GM18498 (cell line): ENCODE data around the gene OPRD1.
"Not testable (repeated sequence)": the region's sequence is repeated elsewhere in the genome, so short reads cannot be mapped to it uniquely, and the experiment has no call there.

Source experiments
- ATAC-seq: cut with Tn5 transposase; IDR thresholded peaks from one replicate; pipeline ENCODE4 v1.9.1; 2021; ENCODE audit warnings: mild to moderate bottlenecking, moderate library complexity; ENCODE audit not compliant: unreplicated experiment

OPRD1 gene

GRCh38 chr1:28811766-28812668 lies at the start of gene OPRD1:
OPRD1 (plus strand) TSS chr1:28812170; CDS start chr1:28812384, 214 bp downstream.
- ATAC-seq: no peak

- no peak for ATAC-seq
These were observed 45.3 kb upstream of the OPRD1 start for GRCh38 chr1:28766532-28767183.

- no peak for ATAC-seq
These were observed 41.3 kb upstream of the OPRD1 start for GRCh38 chr1:28770601-28771165.

GRCh38 chr1:28771921-28772320 lies 40.0 kb upstream of the OPRD1 start:
- not testable (repeated sequence) for ATAC-seq

- no peak for ATAC-seq
These were observed 38.9 kb upstream of the OPRD1 start for GRCh38 chr1:28773105-28773504.

- peak; percentile 52 for ATAC-seq
These were observed 36.6 kb upstream of the OPRD1 start for GRCh38 chr1:28775121-28775942.

- ATAC-seq: no peak
These were observed 35.6 kb upstream of the OPRD1 start for GRCh38 chr1:28776341-28776740.

- no peak for ATAC-seq
These were observed 33.9 kb upstream of the OPRD1 start for GRCh38 chr1:28778021-28778420.

- no peak for ATAC-seq
These were observed 32.1 kb upstream of the OPRD1 start for GRCh38 chr1:28779751-28780408.

GRCh38 chr1:28781305-28781704 lies 30.7 kb upstream of the OPRD1 start:
- no peak for ATAC-seq

- no peak for ATAC-seq
These were observed 30.0 kb upstream of the OPRD1 start for GRCh38 chr1:28782011-28782410.

GRCh38 chr1:28783363-28783762 lies 28.6 kb upstream of the OPRD1 start:
- ATAC-seq: no peak

- no peak for ATAC-seq
These were observed 22.6 kb upstream of the OPRD1 start for GRCh38 chr1:28789412-28789811.

- no peak for ATAC-seq
These were observed 22.2 kb upstream of the OPRD1 start for GRCh38 chr1:28789816-28790215.

- ATAC-seq: no peak
These were observed 21.5 kb upstream of the OPRD1 start for GRCh38 chr1:28790377-28791035.

- ATAC-seq: not testable (repeated sequence)
These were observed 20.0 kb upstream of the OPRD1 start for GRCh38 chr1:28791929-28792328.

- no peak for ATAC-seq
These were observed 19.3 kb upstream of the OPRD1 start for GRCh38 chr1:28792644-28793121.

GRCh38 chr1:28794582-28794981 lies 17.4 kb upstream of the OPRD1 start:
- ATAC-seq: not testable (repeated sequence)

GRCh38 chr1:28796352-28797211 lies 15.4 kb upstream of the OPRD1 start:
- ATAC-seq: no peak
